HEK293 (cell line): ENCODE data around the gene SMIM44.

ENCODE experiments used
- CTCF ChIA-PET: fragments of 350-600 bp; formaldehyde crosslinking; extraction: SDS; loops from one replicate; lab custom pipeline; 2021; ENCODE audit warnings: antibody characterized with exemption; lab: Yijun Ruan, JAX
- POLR2A ChIA-PET: fragments of 300-600 bp; formaldehyde crosslinking; extraction: SDS; loops from one replicate; lab custom pipeline; 2020; ENCODE audit warnings: antibody characterized with exemption, inconsistent platforms; lab: Yijun Ruan, JAX
- H3K27ac ChIP-seq: fragments of 200-500 bp; sonication (Bioruptor generic); 2 replicates; pipeline ENCODE4 v1.5.1; 2014; ENCODE audit warnings: low read depth, low read length, control low read depth, inconsistent platforms; ENCODE audit errors: extremely low read depth
- H3K36me3 ChIP-seq, 2 experiments: fragments of 200-500 bp in 1 of 2; sonication (Bioruptor generic) in 1 of 2; 1 replicate in 1 of 2; 2 replicates in 1 of 2; pipeline ENCODE4 v1.5.1; 2014 to 2017; ENCODE audit warnings: inconsistent platforms in 2 of 2, low read length in 2 of 2; ENCODE audit not compliant: control insufficient read depth in 2 of 2, insufficient read depth in 1 of 2
- H3K4me1 ChIP-seq: fragments of 200-500 bp; sonication (Bioruptor generic); 2 replicates; pipeline ENCODE4 v1.5.1; 2014; ENCODE audit warnings: mild to moderate bottlenecking, low read length, inconsistent platforms; ENCODE audit not compliant: control insufficient read depth, insufficient read depth
- H3K4me3 ChIP-seq: 2 replicates; pipeline ENCODE4 v1.5.1; 2011; ENCODE audit warnings: low read depth, mild to moderate bottlenecking, control low read depth, low read length, moderate library complexity
- H3K9me3 ChIP-seq: fragments of 200-500 bp; sonication (Bioruptor generic); 2 replicates; pipeline ENCODE4 v1.5.1; 2014; ENCODE audit warnings: low read depth, low read length, inconsistent platforms; ENCODE audit not compliant: control insufficient read depth, insufficient read depth
- KLF1 ChIP-seq: fragments of 450-650 bp; formaldehyde crosslinking; IDR thresholded peaks from 2 replicates; pipeline ENCODE4 v1.5.1; 2016; ENCODE audit warnings: missing biosample characterization, missing genetic modification characterization
- OSR2 ChIP-seq: fragments of 450-650 bp; formaldehyde crosslinking; IDR thresholded peaks from 2 replicates; pipeline ENCODE4 v1.5.1; 2016; ENCODE audit warnings: missing biosample characterization, missing genetic modification characterization
- TCF7L2 ChIP-seq: IDR thresholded peaks from 2 replicates; pipeline ENCODE4 v1.6.1; 2011; ENCODE audit warnings: low read depth, mild to moderate bottlenecking, inconsistent platforms, low read length, moderate library complexity, borderline replicate concordance
- ZFHX2 ChIP-seq: fragments of 450-650 bp; formaldehyde crosslinking; conservative IDR thresholded peaks from 2 replicates; pipeline ENCODE4 v1.5.1; 2016; ENCODE audit warnings: missing biosample characterization, missing genetic modification characterization
- ZIC2 ChIP-seq: fragments of 450-650 bp; formaldehyde crosslinking; IDR thresholded peaks from 2 replicates; pipeline ENCODE4 v1.5.1; 2016; ENCODE audit warnings: missing biosample characterization, missing genetic modification characterization
- ZNF10 ChIP-seq: fragments of 450-650 bp; formaldehyde crosslinking; IDR thresholded peaks from 2 replicates; pipeline ENCODE4 v1.5.1; 2017; ENCODE audit warnings: missing biosample characterization, missing genetic modification characterization
- ZNF112 ChIP-seq: fragments of 450-650 bp; formaldehyde crosslinking; IDR thresholded peaks from 2 replicates; pipeline ENCODE4 v1.5.0; 2017; ENCODE audit warnings: missing biosample characterization, missing genetic modification characterization
- ZNF223 ChIP-seq: fragments of 450-650 bp; formaldehyde crosslinking; IDR thresholded peaks from 2 replicates; pipeline ENCODE4 v1.5.1; 2016; ENCODE audit warnings: missing biosample characterization, missing genetic modification characterization
- ZNF426 ChIP-seq: fragments of 450-650 bp; formaldehyde crosslinking; IDR thresholded peaks from 2 replicates; pipeline ENCODE4 v1.5.1; 2017; ENCODE audit warnings: missing biosample characterization, missing genetic modification characterization, mild to moderate bottlenecking, inconsistent platforms, moderate library complexity
- ZNF433 ChIP-seq: fragments of 450-650 bp; formaldehyde crosslinking; IDR thresholded peaks from 2 replicates; pipeline ENCODE4 v1.5.1; 2016; ENCODE audit warnings: missing biosample characterization, missing genetic modification characterization, low read depth
- ZNF501 ChIP-seq: fragments of 450-650 bp; formaldehyde crosslinking; IDR thresholded peaks from 2 replicates; pipeline ENCODE4 v1.5.1; 2016; ENCODE audit warnings: missing biosample characterization, missing genetic modification characterization
- ZNF555 ChIP-seq: fragments of 450-650 bp; formaldehyde crosslinking; conservative IDR thresholded peaks from 2 replicates; pipeline ENCODE4 v1.5.1; 2017; ENCODE audit warnings: missing biosample characterization, mild to moderate bottlenecking, missing genetic modification characterization, inconsistent platforms
- TF ChIP-seq, protein P1 (sequence below): fragments of 450-650 bp; formaldehyde crosslinking; IDR thresholded peaks from 2 replicates; pipeline ENCODE4 v1.5.1; 2016; ENCODE audit warnings: missing biosample characterization, missing genetic modification characterization
- TF ChIP-seq, protein P2 (sequence below): fragments of 450-650 bp; formaldehyde crosslinking; IDR thresholded peaks from 2 replicates; pipeline ENCODE4 v1.5.1; 2016; ENCODE audit warnings: missing biosample characterization, missing genetic modification characterization
- TF ChIP-seq, protein P3 (sequence below): fragments of 450-650 bp; formaldehyde crosslinking; IDR thresholded peaks from 2 replicates; pipeline ENCODE4 v1.5.1; 2016; ENCODE audit warnings: missing biosample characterization, missing genetic modification characterization, borderline replicate concordance
- TF ChIP-seq, protein P4 (sequence below): fragments of 450-650 bp; formaldehyde crosslinking; IDR thresholded peaks from 2 replicates; pipeline ENCODE4 v1.5.0; 2017; ENCODE audit warnings: missing biosample characterization, missing genetic modification characterization, borderline replicate concordance
- TF ChIP-seq, protein P5 (sequence below): fragments of 450-650 bp; formaldehyde crosslinking; IDR thresholded peaks from 2 replicates; pipeline ENCODE4 v1.5.1; 2017; ENCODE audit warnings: missing biosample characterization, mild to moderate bottlenecking, missing genetic modification characterization, moderate library complexity
- TF ChIP-seq, protein P6 (sequence below): fragments of 450-650 bp; formaldehyde crosslinking; optimal IDR thresholded peaks from 2 replicates; pipeline ENCODE3; 2016; ENCODE audit warnings: missing biosample characterization, mild to moderate bottlenecking, missing genetic modification characterization

SMIM44 gene

DNA sequence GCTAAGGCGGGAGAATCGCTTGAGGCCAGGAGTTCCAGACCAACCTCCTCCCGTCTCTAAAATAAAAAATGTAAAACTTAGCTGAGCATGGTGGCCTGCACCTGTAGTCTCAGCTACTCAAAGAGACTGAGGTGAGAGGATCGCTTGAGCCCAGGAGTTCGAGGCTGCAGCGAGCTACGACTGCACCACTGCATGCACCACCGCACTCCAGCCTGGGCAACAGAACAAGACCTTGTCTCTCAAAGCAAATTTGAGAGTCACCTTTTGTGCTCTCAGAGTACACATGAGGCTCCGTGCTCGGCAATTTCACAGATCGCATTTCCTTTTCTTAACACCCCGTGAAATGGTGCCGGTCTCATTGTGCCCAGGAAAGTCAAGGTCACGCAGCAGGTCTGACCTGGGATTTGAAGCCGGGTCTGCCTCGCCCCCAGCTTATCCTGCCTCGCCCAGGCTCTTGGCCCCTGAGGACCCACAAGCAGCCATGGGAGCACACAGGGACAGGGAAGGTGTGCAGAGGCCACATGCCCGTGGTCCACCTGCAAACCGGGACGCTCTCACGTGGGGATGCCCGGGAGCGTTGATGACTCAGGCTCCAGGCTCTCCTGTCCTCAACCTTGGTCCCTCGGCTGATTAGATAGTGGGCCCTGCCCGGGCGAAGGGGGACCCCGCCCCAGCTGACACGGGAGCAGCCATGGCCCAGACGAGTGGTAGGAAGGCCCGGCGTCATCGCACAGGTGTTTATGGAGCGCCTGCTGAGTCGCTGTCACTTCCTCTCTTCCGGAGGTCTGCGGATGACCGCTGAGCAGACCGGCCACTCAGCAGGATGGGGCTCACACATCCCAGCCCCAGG, 1.8 kb downstream of the SMIM44 start:
- ChIA-PET POLR2A (no interaction called here), CTCF (interaction anchor here (0.6 to 9.4 kb wide), 4 partner anchors 10 to 721 kb away, joined by 3 to 62 read pairs (median 6); no protein-coding TSS in a partner anchor)
- TF ChIP-seq OSR2 (tag by site-specific recombination) (no peak), ZNF10 (tag by site-specific recombination) (no peak), ZNF501 (tag by site-specific recombination) (no peak), ZNF433 (tag by site-specific recombination) (no peak), ZNF555 (no peak), TCF7L2 (no peak), ZNF426 (tag by site-specific recombination) (no peak), ZNF223 (tag by site-specific recombination) (no peak)
- TF ChIP-seq, protein P1, sequence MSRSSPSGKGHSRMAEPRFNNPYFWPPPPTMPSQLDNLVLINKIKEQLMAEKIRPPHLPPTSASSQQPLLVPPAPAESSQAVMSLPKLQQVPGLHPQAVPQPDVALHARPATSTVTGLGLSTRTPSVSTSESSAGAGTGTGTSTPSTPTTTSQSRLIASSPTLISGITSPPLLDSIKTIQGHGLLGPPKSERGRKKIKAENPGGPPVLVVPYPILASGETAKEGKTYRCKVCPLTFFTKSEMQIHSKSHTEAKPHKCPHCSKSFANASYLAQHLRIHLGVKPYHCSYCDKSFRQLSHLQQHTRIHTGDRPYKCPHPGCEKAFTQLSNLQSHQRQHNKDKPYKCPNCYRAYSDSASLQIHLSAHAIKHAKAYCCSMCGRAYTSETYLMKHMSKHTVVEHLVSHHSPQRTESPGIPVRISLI (tag by site-specific recombination), result no peak
- TF ChIP-seq, protein P2, sequence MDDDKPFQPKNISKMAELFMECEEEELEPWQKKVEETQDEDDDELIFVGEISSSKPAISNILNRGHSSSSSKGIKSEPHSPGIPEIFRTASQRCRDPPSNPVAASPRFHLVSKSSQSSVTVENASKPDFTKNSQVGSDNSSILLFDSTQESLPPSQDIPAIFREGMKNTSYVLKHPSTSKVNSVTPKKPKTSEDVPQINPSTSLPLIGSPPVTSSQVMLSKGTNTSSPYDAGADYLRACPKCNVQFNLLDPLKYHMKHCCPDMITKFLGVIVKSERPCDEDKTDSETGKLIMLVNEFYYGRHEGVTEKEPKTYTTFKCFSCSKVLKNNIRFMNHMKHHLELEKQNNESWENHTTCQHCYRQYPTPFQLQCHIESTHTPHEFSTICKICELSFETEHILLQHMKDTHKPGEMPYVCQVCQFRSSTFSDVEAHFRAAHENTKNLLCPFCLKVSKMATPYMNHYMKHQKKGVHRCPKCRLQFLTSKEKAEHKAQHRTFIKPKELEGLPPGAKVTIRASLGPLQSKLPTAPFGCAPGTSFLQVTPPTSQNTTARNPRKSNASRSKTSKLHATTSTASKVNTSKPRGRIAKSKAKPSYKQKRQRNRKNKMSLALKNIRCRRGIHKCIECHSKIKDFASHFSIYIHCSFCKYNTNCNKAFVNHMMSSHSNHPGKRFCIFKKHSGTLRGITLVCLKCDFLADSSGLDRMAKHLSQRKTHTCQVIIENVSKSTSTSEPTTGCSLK, result no peak
- TF ChIP-seq, protein P3, sequence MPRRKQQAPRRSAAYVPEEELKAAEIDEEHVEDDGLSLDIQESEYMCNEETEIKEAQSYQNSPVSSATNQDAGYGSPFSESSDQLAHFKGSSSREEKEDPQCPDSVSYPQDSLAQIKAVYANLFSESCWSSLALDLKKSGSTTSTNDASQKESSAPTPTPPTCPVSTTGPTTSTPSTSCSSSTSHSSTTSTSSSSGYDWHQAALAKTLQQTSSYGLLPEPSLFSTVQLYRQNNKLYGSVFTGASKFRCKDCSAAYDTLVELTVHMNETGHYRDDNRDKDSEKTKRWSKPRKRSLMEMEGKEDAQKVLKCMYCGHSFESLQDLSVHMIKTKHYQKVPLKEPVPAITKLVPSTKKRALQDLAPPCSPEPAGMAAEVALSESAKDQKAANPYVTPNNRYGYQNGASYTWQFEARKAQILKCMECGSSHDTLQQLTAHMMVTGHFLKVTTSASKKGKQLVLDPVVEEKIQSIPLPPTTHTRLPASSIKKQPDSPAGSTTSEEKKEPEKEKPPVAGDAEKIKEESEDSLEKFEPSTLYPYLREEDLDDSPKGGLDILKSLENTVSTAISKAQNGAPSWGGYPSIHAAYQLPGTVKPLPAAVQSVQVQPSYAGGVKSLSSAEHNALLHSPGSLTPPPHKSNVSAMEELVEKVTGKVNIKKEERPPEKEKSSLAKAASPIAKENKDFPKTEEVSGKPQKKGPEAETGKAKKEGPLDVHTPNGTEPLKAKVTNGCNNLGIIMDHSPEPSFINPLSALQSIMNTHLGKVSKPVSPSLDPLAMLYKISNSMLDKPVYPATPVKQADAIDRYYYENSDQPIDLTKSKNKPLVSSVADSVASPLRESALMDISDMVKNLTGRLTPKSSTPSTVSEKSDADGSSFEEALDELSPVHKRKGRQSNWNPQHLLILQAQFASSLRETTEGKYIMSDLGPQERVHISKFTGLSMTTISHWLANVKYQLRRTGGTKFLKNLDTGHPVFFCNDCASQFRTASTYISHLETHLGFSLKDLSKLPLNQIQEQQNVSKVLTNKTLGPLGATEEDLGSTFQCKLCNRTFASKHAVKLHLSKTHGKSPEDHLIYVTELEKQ, result no peak
- TF ChIP-seq, protein P4, sequence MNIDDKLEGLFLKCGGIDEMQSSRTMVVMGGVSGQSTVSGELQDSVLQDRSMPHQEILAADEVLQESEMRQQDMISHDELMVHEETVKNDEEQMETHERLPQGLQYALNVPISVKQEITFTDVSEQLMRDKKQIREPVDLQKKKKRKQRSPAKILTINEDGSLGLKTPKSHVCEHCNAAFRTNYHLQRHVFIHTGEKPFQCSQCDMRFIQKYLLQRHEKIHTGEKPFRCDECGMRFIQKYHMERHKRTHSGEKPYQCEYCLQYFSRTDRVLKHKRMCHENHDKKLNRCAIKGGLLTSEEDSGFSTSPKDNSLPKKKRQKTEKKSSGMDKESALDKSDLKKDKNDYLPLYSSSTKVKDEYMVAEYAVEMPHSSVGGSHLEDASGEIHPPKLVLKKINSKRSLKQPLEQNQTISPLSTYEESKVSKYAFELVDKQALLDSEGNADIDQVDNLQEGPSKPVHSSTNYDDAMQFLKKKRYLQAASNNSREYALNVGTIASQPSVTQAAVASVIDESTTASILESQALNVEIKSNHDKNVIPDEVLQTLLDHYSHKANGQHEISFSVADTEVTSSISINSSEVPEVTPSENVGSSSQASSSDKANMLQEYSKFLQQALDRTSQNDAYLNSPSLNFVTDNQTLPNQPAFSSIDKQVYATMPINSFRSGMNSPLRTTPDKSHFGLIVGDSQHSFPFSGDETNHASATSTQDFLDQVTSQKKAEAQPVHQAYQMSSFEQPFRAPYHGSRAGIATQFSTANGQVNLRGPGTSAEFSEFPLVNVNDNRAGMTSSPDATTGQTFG (tag by site-specific recombination), result no peak
- H3K9me3 ChIP-seq, result no peaks in the 10 kb centered on the region
- H3K27ac ChIP-seq, result no peak overlapping the region
- H3K4me1 ChIP-seq, result no peaks in the 10 kb centered on the region
- no peaks in the 10 kb centered on the region for H3K36me3 ChIP-seq
- no peak overlapping the region for H3K4me3 ChIP-seq

DNA sequence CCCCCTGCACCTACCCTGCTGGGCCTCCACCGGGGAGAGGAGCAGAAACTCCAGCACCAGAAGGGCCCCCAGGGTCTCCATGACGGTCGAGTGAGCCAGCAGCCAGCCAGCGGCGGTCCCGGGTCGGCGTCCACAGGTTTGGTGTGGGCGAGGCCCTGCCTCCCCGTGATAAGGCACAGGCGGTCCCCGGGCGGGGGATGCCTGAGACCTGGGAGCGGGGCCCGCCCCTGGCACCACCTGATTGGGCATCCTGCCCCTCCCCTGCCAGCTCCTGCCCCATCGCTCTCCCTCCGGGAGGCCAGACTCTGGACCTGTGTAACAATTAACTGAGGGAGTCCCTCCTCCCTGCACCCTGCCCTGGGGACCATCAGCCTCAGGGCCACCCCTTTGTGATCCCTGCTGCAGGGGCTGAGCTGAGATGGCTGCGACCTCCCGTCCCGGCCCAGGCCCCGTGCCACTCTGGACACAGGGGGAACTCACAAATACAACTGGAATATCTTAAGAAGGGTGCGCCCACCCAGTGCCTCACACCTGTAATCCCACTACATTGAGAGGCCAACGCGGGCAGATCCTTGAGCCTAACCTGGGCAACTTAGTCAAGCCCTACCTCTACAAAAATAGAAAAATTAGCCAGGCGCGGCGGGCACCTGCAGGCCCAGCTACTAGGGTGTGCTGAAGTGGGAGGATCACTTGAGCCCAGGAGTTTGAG, 2.7 kb downstream of the SMIM44 start, which contains the start of gene SMIM24:
Gene SMIM24 (minus strand): TSS at position 143 of the 709 bp plus-strand sequence. CDS start 62 bp downstream, at position 81.
- Histone ChIP-seq H3K4me1 (no peaks in the 10 kb centered on the region), H3K4me3 (no peak within 1 kb of the TSS), H3K9me3 (no peaks in the 10 kb centered on the region), H3K27ac (no peak within 1 kb of the TSS), H3K36me3 (no peaks in the 10 kb centered on the region)
- CTCF ChIA-PET, result interaction anchor here (9.4 kb wide), 1 partner anchor 10 kb away, joined by 62 read pairs; no protein-coding TSS in a partner anchor
- POLR2A ChIA-PET, result interaction anchor here (0.6 kb wide), 1 partner anchor 159 kb away, joined by 6 read pairs; no protein-coding TSS in a partner anchor
- peak; percentile 77 for TF ChIP-seq ZFHX2 (tag by site-specific recombination)
- TF ChIP-seq, protein P5, sequence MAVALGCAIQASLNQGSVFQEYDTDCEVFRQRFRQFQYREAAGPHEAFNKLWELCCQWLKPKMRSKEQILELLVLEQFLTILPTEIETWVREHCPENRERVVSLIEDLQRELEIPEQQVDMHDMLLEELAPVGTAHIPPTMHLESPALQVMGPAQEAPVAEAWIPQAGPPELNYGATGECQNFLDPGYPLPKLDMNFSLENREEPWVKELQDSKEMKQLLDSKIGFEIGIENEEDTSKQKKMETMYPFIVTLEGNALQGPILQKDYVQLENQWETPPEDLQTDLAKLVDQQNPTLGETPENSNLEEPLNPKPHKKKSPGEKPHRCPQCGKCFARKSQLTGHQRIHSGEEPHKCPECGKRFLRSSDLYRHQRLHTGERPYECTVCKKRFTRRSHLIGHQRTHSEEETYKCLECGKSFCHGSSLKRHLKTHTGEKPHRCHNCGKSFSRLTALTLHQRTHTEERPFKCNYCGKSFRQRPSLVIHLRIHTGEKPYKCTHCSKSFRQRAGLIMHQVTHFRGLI (tag by site-specific recombination), result 0 out of 2 replicates have a peak, but pooled peaks have one; percentile 41
- TF ChIP-seq, protein P6, sequence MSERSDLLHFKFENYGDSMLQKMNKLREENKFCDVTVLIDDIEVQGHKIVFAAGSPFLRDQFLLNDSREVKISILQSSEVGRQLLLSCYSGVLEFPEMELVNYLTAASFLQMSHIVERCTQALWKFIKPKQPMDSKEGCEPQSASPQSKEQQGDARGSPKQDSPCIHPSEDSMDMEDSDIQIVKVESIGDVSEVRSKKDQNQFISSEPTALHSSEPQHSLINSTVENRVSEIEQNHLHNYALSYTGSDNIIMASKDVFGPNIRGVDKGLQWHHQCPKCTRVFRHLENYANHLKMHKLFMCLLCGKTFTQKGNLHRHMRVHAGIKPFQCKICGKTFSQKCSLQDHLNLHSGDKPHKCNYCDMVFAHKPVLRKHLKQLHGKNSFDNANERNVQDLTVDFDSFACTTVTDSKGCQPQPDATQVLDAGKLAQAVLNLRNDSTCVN (tag by site-specific recombination), result peak; percentile 9
- no peak for TF ChIP-seq ZNF112 (tag by site-specific recombination)
- peak; percentile 85 for TF ChIP-seq KLF1
- peak; percentile 30; the same call in 1 of the 2 replicates for TF ChIP-seq ZIC2 (tag by site-specific recombination)
